ENCODE data around the gene WFDC2.

Gene WFDC2

DNA sequence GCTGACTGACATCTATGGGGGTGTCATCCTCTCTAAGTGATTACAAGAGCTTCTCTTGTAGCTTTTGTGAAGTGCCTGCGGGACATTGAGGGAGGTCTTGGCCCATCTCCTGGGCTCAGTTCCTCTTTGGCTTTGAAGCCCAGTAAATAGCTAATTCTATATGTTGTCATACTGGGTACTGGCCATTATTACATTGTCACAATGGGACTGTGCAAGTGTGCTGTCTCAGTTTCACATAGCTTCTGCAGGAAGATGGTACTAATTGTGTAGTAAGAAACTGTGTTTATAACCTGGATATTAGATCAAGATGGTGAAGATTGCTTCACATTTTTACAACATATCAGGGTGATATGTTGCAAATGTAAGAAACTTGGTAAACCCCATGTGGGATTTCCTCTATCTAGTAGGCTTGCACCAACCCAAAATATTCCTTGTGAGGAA is 26.0 kb downstream of the WFDC2 start:
- TF ChIP-seq, protein P1, sequence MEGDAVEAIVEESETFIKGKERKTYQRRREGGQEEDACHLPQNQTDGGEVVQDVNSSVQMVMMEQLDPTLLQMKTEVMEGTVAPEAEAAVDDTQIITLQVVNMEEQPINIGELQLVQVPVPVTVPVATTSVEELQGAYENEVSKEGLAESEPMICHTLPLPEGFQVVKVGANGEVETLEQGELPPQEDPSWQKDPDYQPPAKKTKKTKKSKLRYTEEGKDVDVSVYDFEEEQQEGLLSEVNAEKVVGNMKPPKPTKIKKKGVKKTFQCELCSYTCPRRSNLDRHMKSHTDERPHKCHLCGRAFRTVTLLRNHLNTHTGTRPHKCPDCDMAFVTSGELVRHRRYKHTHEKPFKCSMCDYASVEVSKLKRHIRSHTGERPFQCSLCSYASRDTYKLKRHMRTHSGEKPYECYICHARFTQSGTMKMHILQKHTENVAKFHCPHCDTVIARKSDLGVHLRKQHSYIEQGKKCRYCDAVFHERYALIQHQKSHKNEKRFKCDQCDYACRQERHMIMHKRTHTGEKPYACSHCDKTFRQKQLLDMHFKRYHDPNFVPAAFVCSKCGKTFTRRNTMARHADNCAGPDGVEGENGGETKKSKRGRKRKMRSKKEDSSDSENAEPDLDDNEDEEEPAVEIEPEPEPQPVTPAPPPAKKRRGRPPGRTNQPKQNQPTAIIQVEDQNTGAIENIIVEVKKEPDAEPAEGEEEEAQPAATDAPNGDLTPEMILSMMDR (IDR thresholded peaks at IDR 0.05; ENCODE audit: low read depth, low read length, missing control alignments), result no peak
- H3K4me3 ChIP-seq (ENCODE audit: low read depth, low read length), result no peak overlapping the region
- DNase-seq (ENCODE audit: low read depth), result no peak

GRCh38 chr20:45496166-45496565 is 26.6 kb downstream of the WFDC2 start:
- DNase-seq (ENCODE audit: low read depth), result no peak
- no peak overlapping the region for H3K4me3 ChIP-seq (ENCODE audit: low read depth, low read length)
- TF ChIP-seq, protein P1 (IDR thresholded peaks at IDR 0.05; ENCODE audit: low read depth, low read length, missing control alignments), result no peak

DNA sequence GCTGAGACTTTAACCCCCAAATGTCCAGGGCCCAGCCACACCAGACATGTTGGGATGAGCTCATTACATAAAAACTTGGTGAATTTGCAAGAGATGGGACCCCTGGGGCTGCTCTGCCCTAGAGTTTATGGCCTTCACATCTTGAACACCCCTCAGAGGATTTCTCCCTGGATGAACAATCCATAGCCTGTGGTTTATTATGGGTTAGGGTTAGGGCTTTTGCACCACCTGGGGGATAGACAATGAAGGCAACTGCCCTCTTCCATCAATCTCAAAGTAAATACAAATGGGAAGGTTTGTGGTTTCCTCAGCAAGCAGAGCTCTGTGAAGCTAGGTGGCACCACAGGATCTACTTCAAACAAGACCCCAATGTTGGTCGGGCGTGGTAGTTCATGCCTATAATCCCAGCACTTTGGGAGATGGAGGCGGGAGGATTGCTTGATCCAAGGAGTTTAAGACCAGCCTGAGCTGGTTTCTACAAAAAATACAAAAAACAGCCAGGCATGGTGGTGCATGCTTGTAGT is 28.5 kb downstream of the WFDC2 start:
- no peak for DNase-seq (ENCODE audit: low read depth)
- TF ChIP-seq, protein P1 (IDR thresholded peaks at IDR 0.05; ENCODE audit: low read depth, low read length, missing control alignments), result no peak
- no peak overlapping the region for H3K4me3 ChIP-seq (ENCODE audit: low read depth, low read length)

- DNase-seq (ENCODE audit: low read depth), result no peak
- H3K4me3 ChIP-seq (ENCODE audit: low read depth, low read length), result no peak overlapping the region
- TF ChIP-seq, protein P1 (IDR thresholded peaks at IDR 0.05; ENCODE audit: low read depth, low read length, missing control alignments), result no peak
Observed at GRCh38 chr20:45500022-45500421, 30.5 kb downstream of the WFDC2 start.

DNA sequence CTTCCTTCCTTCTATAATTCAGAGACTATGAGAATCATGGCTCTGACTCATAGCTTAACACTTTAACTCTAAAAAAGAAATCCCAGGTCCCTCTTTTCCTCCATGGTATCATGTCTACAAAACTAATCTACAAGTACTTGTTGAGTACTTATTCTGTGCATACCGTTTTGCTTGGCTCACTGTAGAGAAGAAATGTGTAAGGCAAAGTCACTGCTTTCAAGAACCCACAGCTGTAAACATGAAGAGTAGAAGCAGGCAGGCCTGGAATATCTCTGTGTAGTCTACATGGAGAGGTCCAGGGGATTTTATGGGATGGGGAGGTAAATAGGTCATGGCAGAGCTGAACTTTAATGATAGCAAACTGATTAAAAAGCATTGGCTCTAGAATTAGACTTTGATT is 32.0 kb downstream of the WFDC2 start:
- no peak overlapping the region for H3K4me3 ChIP-seq (ENCODE audit: low read depth, low read length)
- no peak for DNase-seq (ENCODE audit: low read depth)
- TF ChIP-seq, protein P1 (IDR thresholded peaks at IDR 0.05; ENCODE audit: low read depth, low read length, missing control alignments), result no peak

DNA sequence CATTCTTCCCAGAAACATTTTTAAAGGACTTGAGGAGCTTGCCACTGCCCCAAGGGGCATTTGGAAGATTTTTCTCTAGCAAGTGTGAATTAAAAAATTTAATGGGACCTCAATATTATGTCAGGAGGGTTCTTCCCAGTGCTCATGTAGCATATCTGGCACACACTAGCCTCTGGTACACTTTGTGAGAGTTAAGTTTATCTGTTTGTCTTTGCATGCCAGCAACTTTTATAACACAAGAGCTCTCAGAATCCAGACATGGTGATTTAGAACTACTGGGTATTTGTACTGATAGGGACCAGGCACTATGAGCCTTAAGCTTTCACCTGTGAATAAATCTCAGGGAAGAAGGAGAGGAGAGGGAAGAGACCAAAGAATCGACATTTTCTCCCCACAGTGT is 33.0 kb downstream of the WFDC2 start:
- TF ChIP-seq, protein P1 (IDR thresholded peaks at IDR 0.05; ENCODE audit: low read depth, low read length, missing control alignments), result no peak
- DNase-seq (ENCODE audit: low read depth), result no peak
- H3K4me3 ChIP-seq (ENCODE audit: low read depth, low read length), result no peak overlapping the region

GRCh38 chr20:45503403-45503802 is 33.9 kb downstream of the WFDC2 start:
- TF ChIP-seq, protein P1 (IDR thresholded peaks at IDR 0.05; ENCODE audit: low read depth, low read length, missing control alignments), result no peak
- no peak for DNase-seq (ENCODE audit: low read depth)
- no peak overlapping the region for H3K4me3 ChIP-seq (ENCODE audit: low read depth, low read length)

All from GM12864 (cell line).